ENCODE data around the gene ANKRD10.

Gene ANKRD10

DNA sequence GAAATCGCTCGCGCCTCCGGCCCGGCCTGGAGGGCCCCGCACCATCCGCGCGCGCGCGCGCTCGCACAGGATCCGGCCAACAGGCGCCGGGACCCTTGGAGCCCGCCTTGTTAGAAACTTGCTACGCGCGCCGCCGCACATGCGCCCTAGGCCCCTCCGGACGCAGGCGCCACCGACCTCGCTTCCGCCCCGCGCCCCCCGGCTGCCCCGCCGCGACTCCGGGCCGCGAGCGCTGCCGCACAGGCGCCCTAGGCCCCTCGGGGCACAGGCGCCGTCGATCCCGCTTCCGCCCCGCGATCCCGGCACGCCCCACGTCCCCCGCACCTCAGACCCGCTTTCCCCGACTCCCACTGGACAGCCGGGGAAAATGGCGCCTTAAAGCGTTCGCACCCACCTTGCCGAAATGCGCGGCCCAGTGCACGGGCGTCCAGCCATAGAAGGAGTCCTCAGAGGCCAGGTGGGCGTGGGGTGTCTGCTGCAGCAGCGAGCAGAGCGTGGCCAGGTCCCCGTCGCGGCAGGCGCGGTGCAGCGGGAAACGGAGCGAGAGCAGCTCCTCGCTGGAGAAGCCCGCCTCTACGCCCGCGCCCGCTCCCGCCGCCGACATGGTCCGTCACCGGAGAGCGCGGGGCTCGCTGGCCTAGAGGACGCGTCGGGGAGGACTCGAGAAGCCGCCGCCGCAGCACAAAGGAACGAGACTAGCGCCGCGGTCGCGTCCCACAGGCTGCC is 375 bp downstream of the ANKRD10 start:
- no peak for DNase-seq

DNA sequence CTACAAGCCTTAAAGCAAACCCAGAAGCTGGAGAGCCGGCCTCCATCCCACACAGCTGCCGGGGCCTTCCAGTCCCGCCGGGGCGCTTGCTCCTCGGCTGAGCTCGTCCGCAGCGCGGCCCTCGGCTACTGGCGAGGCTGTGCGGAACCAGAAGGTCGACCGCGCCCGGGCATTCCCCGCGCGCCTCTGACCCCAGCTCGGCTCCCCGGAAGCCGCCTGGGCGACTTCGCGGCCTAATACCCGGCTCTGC is 863 bp downstream of the ANKRD10 start:
- DNase-seq, result no peak

DNA sequence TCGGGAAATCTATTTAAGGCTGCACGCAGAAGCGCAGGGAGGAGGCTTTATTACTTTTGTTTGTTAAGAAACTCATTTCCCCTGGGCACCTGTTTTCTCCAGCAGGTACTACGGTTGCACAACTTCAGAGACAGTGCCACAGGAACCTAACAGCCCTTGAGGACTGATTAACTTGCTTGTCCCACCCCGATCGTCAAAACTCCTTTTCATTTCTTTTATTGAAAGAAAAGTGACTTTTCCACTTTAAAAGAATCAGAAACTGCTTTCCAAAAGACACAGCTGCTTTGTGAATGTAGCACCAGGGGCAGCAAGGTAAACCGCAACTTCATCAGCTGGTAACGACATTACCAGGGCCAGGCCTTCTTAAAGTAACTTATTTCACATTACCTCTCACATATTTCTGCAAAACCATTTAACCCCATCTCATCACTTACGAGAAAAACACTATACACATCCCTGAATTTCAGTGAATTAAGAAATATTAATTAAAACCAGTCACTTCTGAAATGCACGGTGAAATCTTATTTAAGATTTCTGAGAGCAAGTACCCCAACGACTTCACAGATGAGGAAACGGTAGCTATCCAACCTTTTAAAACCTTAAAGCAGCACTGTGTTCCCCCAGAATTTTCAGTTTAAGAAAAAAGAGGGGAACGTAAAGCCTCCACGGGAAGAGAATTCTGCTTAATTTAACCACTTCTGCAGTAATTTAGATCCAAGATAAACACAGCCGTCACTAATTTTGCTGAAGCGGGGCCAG is 1.4 kb downstream of the ANKRD10 start:
- DNase-seq, result no peak

DNA sequence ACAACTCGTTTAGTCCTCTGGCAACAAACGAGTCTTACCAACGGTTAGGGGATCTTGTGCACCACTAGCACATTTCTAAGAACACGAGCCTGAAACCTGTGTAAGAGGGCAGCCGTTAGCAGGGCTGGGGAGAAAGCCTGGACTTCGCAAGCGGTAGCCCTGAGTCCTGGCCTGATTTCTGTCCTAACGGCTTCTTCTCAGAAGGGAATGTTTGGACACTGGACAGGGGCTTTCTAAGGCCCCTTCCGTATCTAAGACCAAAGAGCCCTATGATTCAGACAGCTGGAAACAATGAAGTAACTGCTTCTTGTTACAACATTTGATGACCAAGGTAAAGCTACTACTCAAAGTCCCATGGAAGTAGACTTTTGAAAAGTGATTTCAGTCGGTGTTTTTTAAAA is 2.2 kb downstream of the ANKRD10 start:
- DNase-seq, result no peak

DNA sequence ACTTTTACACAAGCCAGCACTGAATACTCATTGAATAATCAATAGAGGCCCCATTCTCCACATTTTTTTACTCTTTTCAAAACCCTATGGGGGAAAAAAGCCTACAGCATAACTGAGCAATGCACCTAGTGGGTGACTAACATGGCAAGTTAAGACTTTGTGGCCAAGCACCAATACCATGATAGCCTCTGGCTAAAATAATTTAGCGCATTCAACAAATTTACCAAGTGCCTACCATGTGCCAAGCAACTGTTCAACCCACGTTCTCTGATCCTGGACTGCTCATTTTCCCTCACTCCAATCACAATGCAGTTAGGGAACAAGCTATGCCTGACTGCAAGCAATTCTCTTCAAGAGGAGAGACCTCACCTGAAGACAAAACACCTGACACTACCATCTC is 3.0 kb downstream of the ANKRD10 start:
- no peak for DNase-seq

DNA sequence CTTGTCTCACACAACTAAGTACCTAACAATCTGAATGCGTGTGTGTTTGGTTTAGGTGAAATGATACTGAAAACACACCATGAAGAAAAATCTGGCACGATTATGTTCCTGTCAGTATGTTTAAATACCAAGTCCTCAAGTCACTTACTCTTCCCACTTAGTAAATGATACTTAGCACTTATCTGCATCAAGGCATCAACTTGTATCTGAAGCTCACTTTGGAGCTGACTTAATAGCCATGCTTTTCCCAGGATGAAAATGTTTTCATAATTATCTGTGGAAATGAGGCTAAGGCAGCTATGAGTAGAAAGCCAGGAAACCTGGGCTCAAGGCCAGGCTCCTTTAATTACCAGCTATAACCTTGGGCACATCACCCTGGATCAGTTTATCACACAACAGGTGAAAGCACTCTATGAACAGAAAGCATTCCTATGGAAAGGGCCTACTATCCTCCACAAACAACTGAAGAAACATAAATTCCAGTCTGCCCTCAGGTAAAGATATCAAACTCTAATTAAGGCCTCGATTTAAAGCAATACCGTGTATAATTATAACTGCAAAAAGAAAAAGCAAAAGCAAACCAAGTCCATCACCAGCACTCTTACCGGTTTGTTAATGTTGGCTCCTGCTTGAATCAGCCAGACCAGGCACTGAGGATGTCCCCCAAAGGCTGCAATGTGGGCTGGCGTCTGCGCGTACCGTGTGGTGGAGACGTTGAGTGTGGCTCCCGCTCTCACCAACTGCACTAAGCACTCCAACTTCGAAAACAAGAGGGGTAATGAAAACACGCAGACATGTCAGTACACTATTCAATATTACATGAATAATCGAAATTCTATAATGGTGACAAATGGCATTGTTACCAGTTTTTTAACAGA is 4.6 kb downstream of the ANKRD10 start:
- DNase-seq, result no peak

DNA sequence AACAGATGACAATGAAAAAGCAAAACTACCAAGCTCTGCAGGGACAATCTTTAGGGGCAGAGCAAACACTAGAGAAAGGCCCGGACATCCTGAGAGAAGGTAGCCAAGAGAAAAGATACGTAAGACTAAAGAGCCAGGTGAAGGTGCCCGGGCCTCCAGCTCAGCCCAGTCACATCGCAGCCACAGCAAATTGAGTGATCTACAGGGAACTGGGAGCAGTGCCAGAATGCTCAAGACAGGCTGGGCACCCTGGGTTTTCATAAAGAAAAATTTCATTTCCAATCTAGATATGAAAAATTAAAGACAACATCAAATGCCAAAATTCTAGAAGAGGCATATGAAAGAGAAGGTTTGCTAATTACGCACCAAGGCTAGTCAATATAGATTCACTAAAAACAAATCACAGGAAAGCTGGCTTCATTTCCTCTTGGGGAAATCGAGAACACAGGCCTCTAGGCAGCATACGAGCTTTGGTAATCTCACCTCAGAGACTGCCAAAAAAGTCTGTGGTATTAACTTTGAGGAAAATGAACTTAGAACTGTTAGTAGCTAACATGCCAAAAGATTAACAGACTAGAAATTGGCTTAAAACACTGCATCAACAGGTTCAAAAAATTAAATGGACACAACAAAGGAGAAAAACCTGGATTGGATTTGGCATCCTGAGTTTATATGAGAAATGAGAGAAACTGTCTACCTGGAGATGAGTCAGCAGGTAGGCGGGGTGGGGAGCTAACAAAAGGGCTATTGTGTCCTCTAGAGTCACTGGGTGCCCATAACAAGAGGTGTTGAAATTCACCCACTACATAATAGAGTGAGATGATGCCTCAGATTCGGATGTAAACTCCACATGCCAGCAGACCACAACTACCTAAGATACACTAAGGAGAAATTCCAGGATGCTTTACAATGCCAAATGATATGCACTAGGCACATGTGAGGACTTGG is 6.6 kb downstream of the ANKRD10 start:
- DNase-seq, result no peak

DNA sequence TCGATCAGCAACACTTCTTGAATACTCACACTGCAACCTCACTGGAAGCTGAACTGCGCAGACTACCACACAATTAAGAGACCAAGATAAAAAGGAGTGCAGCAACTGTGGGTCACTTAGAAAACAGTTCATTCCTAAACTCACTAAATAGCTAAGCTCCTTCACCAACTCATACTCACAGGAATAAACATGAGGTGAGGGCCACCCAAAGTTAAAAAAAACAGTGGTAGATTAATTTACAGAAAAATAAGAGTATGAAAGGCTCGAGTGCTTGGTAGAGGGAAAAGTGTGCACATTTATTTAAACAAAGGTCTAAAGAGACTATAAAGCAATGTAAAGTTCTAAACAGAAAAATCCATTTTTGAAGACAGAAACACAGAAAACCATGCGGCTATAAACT is 7.6 kb downstream of the ANKRD10 start:
- DNase-seq, result no peak

DNA sequence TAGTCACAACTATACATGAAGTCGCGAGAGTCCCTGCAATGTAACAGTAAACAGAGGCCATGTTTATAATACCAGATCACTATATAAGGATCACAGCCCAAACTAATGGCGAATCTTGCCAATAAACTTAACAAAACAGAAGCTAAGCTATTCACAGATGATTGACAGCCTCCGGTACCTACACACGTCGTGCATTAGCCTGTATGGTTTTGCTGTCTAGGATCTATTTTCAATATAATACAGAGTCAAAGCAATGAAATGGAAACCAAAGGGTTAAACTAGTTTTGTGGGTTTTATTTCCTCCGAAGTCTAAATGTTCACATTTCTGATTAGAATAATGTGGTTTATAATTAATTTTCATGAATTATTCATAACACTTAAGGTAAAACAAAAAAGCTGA is 10.1 kb downstream of the ANKRD10 start:
- no peak for DNase-seq

DNA sequence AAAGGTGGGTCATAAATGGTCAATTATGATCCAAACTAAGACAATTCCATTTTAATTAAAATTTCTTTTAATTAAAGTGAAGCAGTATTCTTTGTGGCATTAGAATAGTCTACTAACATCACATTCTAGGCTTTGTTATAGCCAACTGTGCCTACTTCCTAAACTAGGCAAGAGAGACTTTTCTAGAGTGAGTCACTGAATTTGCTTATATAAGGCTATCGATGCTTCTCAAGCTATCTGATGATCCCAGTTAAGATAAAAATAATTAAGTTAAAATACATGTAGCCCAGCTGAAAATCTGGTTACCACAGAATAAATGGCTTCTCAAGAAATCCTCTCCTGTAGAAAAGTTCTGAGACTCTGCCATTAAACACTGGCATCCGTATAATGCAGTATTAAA is 12.5 kb downstream of the ANKRD10 start:
- no peak for DNase-seq

DNA sequence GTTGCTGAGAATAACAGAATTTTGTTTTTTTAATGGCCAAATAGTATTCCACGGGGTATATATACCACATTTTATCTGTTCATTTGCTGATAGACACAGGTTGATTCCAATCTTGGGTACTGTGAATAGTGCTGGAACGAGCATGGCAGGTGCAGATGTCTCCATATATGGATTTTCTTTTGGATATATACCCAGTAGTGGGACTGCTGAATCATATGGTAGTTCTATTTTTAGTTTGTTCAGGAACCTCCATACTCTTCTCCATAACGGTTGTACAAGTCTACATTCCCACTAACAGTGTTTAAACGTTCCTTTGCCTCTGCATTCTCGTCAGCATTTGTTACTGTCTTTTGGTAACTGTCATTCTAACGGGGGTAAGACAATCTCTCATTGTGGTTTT is 17.3 kb downstream of the ANKRD10 start:
- no peak for DNase-seq

DNA sequence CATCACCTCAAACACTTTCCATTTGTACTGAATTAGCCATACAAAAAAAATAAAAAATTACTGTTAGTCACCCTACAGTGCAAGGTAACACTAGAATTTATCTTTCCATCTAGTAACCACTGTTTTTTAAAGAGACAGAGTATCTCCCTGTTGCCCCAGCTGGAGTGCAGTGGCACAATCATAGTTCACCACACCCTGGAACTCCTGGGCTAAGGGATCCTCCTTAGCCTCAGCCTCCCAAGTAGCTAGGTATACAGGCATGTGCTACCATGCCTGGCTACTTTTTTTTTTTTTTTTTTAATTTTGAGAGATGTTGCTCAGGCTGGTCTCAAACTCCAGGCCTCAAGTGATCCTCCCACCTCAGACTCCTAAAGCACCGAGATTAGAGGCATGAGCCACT is 17.9 kb downstream of the ANKRD10 start:
- no peak for DNase-seq

DNA sequence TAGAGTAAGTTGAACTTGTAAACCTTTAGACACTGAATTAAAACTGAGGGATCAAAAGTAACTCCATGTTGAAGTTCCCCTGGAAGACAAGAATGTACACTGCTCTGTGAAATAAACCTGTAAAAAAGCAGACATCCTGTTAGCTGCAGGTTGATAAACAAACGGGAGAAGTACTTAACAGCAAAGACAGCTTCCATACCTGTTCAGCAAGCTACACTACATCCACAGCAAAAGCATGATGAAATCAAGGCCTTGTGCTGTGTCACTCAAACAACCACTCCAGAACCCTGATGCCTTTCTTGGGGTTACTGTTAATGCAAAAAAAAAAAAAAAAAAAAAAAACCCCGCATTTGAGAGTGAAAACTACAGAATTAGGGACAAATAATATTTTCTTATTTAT is 20.8 kb downstream of the ANKRD10 start:
- DNase-seq, result no peak

DNA sequence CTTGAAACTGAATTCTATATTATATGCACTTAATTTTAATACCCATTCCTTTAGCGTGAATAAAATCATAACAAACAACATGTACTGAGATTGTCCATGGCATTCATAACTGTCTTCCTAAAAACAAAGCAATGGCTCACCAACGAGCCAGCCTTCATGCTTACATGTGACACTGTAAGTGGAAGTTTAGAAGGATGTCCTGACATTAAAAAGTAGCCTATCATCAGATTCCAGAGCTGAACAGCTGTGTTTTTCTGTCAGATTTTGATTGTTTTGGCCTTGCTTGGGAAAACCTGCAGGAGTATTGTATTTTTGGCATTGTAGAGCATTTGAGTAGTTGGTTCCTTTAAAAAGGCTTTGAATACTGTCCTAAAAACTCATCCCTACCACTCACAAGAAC is 21.3 kb downstream of the ANKRD10 start:
- no peak for DNase-seq

DNA sequence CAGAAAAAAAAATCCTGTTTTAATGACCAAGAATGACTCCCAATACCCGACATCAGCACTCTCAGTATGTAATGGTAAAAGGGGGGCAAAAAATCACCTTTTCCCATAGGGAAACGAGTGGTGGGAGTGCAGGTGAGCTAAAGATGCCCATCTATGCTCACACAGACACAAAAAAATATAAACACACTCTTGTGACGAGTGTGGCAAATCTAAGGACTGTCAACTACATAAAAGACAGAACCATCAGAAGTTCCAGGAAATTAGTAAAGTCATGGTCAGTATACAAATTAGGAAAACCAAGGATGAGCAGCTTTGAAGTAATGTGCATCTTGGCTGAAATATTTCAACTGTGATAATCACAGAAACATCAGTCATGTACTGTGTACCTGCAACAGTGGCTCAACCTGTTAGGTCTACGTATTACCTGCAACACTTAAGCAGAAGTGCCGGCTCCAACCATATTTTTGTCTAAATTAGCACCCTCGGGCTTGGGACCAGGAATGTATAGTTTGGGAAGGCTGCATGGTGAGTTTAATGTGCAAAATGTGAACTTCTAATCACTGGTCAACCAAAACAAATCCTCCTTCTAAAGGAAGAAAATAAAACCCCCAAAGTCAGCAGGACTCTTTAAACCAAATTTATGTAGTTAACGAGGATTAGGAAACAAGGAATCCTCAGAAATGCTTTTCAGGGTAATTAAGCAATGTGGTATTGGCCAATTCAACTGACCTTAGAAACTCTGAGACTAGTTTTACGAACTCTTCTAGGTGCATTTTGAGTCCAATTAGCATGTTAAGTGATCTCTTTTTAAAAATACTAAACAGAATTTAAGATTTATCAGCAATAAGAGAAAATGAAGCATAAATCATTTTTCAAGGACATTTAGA is 24.3 kb downstream of the ANKRD10 start:
- DNase-seq, result no peak

DNA sequence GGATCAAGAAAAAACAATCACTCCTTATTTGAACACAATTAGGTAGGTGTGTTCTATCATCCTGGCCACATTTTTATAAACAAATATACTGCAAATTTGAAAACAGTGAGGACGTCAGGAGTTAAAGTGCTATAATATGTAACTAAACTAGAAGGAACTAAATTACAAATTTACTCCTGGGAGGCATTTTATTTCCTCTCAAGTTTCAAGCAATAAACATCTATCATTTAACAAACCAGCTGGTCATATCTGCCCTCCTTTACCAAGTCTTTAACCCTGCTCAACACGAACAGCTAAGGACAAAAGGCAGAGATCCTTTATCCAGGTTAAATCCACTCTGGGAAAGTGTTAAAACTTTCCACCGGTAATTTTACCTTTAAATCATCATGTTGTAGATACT is 26.5 kb downstream of the ANKRD10 start:
- DNase-seq, result no peak

DNA sequence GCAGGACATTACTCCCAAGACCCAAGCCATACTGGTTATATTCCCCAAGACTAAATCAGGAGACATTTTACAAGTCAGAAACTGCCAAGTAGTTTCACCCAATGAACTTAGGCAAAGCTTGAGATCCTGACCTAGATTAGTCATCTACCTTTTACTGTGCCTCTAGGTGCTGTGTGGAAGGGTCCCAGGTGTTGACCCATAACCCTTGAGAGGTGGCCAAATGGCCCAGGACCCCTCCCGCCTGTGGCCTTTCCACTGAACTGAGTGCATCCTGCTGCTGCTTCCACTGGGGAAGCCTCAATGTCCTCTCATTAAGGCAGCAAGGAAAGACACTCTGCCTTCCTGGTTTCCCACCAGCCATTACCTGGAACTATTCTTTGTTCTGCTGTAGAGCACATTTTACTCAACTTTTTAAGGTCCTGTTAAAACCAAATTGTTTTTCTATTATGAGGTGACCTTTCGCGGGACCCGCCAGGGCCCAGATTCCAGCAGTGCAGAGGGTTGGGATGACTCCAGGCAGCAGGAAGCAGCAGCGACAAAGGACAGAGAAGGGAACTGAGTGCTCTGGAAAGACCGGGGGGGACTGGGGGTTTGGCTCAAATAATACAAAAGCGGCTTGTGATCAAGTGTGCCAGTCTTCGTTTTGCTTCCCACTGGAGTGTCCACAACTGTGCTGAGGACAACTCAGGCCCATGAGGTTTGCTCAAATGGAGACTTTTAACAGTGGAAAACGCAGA is 27.1 kb downstream of the ANKRD10 start:
- no peak for DNase-seq

DNA sequence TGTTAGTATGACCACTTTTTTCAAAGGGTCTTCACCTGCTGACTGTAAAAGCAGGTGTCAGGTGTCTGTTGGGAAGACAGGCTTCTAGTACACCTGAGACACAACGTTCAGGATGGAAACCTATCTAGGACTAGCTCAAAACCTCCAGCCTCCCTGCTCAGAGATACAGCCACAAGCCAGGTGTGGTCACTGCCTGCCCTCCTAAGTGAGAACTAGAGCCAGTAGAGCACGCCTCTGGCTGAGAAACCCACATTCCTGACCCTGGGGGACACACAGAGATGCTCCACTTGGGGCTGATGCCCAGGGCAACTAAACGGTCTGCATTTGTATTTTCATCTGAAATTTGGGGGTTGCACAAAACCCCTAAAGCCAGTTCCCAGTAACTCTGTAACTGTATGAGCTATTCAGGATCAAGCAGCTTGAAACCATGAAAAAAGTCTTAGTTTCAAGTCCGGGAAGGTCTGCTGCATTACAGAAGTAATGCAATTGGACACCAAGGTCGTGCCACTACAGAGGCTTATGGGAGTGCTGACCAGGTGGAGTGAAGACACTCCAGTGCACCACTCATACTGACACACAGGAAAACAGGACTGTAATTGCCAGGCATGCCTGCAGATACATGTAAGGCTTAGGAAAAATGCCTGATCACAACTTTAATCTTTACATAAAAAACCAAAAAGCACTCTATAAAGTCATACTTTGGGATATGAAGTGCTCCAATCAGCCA is 27.8 kb downstream of the ANKRD10 start:
- DNase-seq, result no peak

DNA sequence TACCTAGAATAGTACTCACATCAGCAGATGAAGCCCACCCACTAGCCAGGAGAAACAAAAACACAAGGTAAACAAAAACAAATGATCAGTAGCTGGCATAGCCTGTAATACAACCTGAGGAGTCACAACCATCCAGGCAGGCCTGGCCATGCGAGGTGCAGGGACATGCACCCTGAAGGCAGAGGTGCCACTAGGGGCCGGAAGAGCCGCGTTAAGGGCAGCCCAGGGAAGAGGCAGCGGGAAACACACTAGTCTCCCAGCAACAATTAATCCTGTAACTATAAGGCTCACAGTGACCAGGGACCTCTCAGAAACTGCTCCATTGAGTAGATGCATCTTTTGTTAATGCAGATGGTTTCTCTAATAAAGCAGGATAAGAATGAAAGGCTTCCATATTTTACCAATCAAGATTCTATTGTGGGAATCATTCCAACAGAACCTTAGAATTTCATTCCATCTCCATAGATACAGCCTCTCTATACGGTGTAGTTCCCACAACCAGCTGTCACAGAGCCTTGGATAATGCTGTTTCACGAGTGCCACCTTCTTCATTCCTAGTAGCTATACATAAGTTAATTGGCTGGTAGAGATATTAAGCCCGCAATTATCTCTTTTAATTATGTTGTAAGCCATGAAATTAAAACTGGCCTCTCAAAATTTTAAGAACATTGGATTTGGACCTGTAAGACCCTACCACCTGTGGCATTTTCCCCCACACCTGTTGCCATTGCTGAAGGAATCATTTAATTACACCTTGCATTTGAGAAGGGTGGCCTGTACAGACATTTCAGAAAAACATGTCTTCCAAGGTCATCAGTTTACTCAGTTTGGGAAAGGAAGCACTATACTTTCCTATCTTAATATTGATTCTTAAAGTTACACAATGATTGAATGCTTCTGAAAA is 28.7 kb downstream of the ANKRD10 start:
- DNase-seq, result no peak

Measured in cortex of kidney (tissue), 1 donor.